ENCODE data around the gene GART. TPM values are rescaled to one million over a fixed set of nuclear protein-coding genes. Genes with fewer than 3 reads are reported as not detected.

Gene GART
- total RNA-seq = 100 to 1,000 TPM in 2 of 5 donors, 10 to 100 TPM in 2, 1 to 10 TPM in 1; 4.1 to 126 (median 85.1) TPM
- 10 to 100 TPM; 15.5 to 20.8 (median 19.5) TPM for polyA plus RNA-seq
- long read RNA-seq, donor 1, partial matches to known transcripts = 0 of 1 reads
- long read RNA-seq, donor 1, other reads (novel, unspliced or antisense) = 0 of 1 reads
- long read RNA-seq, donor 2, partial matches to known transcripts = 6 of 13 reads
- long read RNA-seq, donor 2, other reads (novel, unspliced or antisense) = 0 of 13 reads
- long read RNA-seq, donor 3, partial matches to known transcripts = 194 of 198 reads
- long read RNA-seq, donor 3, other reads (novel, unspliced or antisense) = 0 of 198 reads
- long read RNA-seq, donor 4 = 0 reads
- long read RNA-seq, donor 5, partial matches to known transcripts = 279 of 294 reads
- long read RNA-seq, donor 5, other reads (novel, unspliced or antisense) = 12 of 294 reads
- long read RNA-seq, donor 6, transcript GART-201 (11 exons, 2,149 nt) = major isoform, 8 of 146 reads
- long read RNA-seq, donor 6, partial matches to known transcripts = 119 of 146 reads
- long read RNA-seq, donor 6, other reads (novel, unspliced or antisense) = 14 of 146 reads
- long read RNA-seq, donor 7, partial matches to known transcripts = 0 of 6 reads
- long read RNA-seq, donor 7, other reads (novel, unspliced or antisense) = 0 of 6 reads
- long read RNA-seq, donor 8, transcript GART-201 (11 exons, 2,149 nt) = major isoform, 6 of 375 reads
- long read RNA-seq, donor 8, partial matches to known transcripts = 172 of 375 reads
- long read RNA-seq, donor 8, other reads (novel, unspliced or antisense) = 193 of 375 reads
- long read RNA-seq, donor 9, partial matches to known transcripts = 335 of 344 reads
- long read RNA-seq, donor 9, other reads (novel, unspliced or antisense) = 6 of 344 reads
- long read RNA-seq, donor 10 = 0 reads

GRCh38 chr21:33541756-33542639 is at the start of gene GART:
Gene GART (minus strand): TSS chr21:33542117. CDS start chr21:33539315, 2,802 bp downstream.
- intact Hi-C loops (cut with DNase I; ENCODE audit: low total_unique reads) = no loop called here

DNA sequence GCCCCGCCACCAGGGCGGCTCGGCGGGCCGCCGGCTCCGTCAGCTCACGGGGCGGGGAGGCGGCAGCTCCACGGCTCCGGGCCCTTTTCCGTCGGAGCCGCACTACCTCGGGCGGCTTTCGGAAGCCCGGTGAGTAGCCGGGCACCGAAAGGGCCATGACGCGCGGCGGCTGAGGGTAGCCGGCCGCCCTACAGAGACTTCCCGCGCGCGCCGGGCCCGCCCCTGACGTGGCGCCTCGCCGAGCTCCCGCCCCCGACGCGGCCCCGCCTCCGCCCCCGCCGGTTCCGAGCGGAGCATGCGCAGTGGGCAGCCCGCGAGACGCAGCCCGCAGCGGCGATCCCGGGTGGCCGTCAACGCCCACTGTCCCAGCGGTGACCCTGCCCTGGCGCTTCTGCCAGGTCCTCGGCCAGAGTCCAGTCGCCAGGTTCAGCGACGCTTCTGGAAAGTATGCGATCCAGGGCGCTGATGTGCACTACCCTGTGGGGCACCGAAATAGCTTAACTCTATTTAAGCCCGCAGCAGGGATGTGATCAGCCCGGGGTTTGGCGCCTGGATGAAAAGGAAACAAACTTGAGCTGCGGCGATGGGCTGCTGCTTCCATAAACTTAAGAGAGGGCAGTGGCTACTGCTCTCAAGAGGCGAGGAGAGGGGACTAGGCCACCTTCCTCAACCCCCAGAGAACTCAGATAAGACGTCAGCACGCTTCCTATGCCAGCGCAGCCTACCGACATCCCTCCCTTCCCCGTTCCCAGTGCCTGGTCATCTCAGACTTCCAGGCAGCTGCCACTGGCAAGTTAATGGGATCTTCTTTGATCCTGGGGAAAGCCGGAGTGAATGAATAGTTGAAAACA is 46.8 kb upstream of the GART start, which contains the start of gene DONSON:
TSS of gene DONSON (minus strand) at position 200 of the 851 bp plus-strand sequence. CDS start at position 157, 43 bp downstream.
- TF ChIP-seq POLR2AphosphoS5 (IDR thresholded peaks at IDR 0.05) (peak in 2 of 3 donors; percentile 61 to 72), EP300 (IDR thresholded peaks at IDR 0.05) (no peak), POLR2A (IDR thresholded peaks at IDR 0.05) (no peak)
- TF ChIP-seq, protein P1, sequence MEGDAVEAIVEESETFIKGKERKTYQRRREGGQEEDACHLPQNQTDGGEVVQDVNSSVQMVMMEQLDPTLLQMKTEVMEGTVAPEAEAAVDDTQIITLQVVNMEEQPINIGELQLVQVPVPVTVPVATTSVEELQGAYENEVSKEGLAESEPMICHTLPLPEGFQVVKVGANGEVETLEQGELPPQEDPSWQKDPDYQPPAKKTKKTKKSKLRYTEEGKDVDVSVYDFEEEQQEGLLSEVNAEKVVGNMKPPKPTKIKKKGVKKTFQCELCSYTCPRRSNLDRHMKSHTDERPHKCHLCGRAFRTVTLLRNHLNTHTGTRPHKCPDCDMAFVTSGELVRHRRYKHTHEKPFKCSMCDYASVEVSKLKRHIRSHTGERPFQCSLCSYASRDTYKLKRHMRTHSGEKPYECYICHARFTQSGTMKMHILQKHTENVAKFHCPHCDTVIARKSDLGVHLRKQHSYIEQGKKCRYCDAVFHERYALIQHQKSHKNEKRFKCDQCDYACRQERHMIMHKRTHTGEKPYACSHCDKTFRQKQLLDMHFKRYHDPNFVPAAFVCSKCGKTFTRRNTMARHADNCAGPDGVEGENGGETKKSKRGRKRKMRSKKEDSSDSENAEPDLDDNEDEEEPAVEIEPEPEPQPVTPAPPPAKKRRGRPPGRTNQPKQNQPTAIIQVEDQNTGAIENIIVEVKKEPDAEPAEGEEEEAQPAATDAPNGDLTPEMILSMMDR (IDR thresholded peaks at IDR 0.05) = no peak

More at GRCh38 chr21:33541756-33542639, at the start of gene GART:
- peak within 1 kb of the TSS; percentile 91 to 99 (median 99) for H3K27ac ChIP-seq
- H3K4me3 ChIP-seq = peak within 1 kb of the TSS; percentile 70 to 81 (median 78)
- peaks cover 27 to 69% (median 46%) of the 10 kb centered on the region in 4 donors for H3K4me1 ChIP-seq
- H3K36me3 ChIP-seq = peaks cover 11 to 31% (median 30%) of the 10 kb centered on the region in 4 donors
- DNase-seq = peak; percentile 86 to 96
- no peaks in the 10 kb centered on the region for H3K9me3 ChIP-seq
- 0 to 1% (median 0%) methylated on average over 25 to 56 of the region's 56 CpGs for WGBS, 5 donors
- peak in 1 of 4 donors; percentile 36 for TF ChIP-seq POLR2A (IDR thresholded peaks at IDR 0.05)
- TF ChIP-seq POLR2AphosphoS5 (IDR thresholded peaks at IDR 0.05) = peak; percentile 24 to 94 (median 93)
- no peak for TF ChIP-seq EP300 (IDR thresholded peaks at IDR 0.05)
- TF ChIP-seq, protein P1 (IDR thresholded peaks at IDR 0.05) = no peak
- no peaks in the 10 kb centered on the region for H3K27me3 ChIP-seq

GRCh38 chr21:33587792-33588484 is 46.0 kb upstream of the GART start:
- Histone ChIP-seq H3K36me3 (peaks cover 0 to 9% (median 2%) of the 10 kb centered on the region in 4 donors), H3K4me3 (peak overlapping the region; percentile 73 to 90 (median 84)), H3K9me3 (no peaks in the 10 kb centered on the region), H3K27ac (peak overlapping the region; percentile 89 to 96 (median 90)), H3K4me1 (peaks cover 0 to 22% (median 13%) of the 10 kb centered on the region in 4 donors), H3K27me3 (no peaks in the 10 kb centered on the region)
- intact Hi-C loops (cut with DNase I; ENCODE audit: low total_unique reads) = no loop called here
- peak; percentile 34 to 77 for DNase-seq
- 1 to 2% (median 1%) methylated on average over 23 to 57 of the region's 57 CpGs for WGBS, 5 donors
- TF ChIP-seq, protein P1 (IDR thresholded peaks at IDR 0.05) = peak in 1 of 7 experiments; percentile 19
- no peak for TF ChIP-seq POLR2A (IDR thresholded peaks at IDR 0.05)
- TF ChIP-seq POLR2AphosphoS5 (IDR thresholded peaks at IDR 0.05) = no peak

More for the DNA sequence above, 46.8 kb upstream of the GART start, which contains the start of gene DONSON:
- peaks cover 0 to 17% (median 2%) of the 10 kb centered on the region in 4 donors for H3K36me3 ChIP-seq
- intact Hi-C loops (cut with DNase I; ENCODE audit: low total_unique reads) = no loop called here
- peak within 1 kb of the TSS; percentile 73 to 90 (median 84) for H3K4me3 ChIP-seq
- peak; percentile 89 to 96 for DNase-seq
- no peaks in the 10 kb centered on the region for H3K9me3 ChIP-seq
- peak within 1 kb of the TSS; percentile 89 to 96 (median 90) for H3K27ac ChIP-seq
- 0 to 1% (median 0%) methylated on average over 34 to 78 of the region's 78 CpGs for WGBS, 5 donors
- no peaks in the 10 kb centered on the region for H3K27me3 ChIP-seq
- H3K4me1 ChIP-seq = peaks cover 0 to 22% (median 13%) of the 10 kb centered on the region in 4 donors
